HG03135 (cell line): ENCODE measurements around the gene RNF214.

Experiments
- ATAC-seq: cut with Tn5 transposase; IDR thresholded peaks from one replicate; pipeline ENCODE4 v1.9.1; 2021; ENCODE audit warnings: mild to moderate bottlenecking, moderate library complexity; ENCODE audit not compliant: unreplicated experiment

RNF214 gene

GRCh38 chr11:117279711-117280376 lies 47.4 kb downstream of the RNF214 start:
- no peak for ATAC-seq

GRCh38 chr11:117281159-117281558 lies 48.7 kb downstream of the RNF214 start:
- ATAC-seq, result no peak

GRCh38 chr11:117281869-117282268 lies 49.4 kb downstream of the RNF214 start:
- no peak for ATAC-seq

- ATAC-seq, result no peak
These were observed 50.5 kb downstream of the RNF214 start for GRCh38 chr11:117282956-117283355.

- no peak for ATAC-seq
These were observed 51.6 kb downstream of the RNF214 start for GRCh38 chr11:117284053-117284452.

GRCh38 chr11:117286588-117286987 lies 54.1 kb downstream of the RNF214 start:
- no peak for ATAC-seq

- no peak for ATAC-seq
These were observed 55.2 kb downstream of the RNF214 start for GRCh38 chr11:117287668-117288067.

- no peak for ATAC-seq
These were observed 57.3 kb downstream of the RNF214 start for GRCh38 chr11:117289795-117290194.

- no peak for ATAC-seq
These were observed 58.4 kb downstream of the RNF214 start, which contains the start of gene BACE1-AS for GRCh38 chr11:117290809-117291396. Gene BACE1-AS (plus strand): TSS chr11:117291346.

- ATAC-seq, result no peak
These were observed 60.1 kb downstream of the RNF214 start for GRCh38 chr11:117292616-117293015.

GRCh38 chr11:117295438-117296137 lies 63.1 kb downstream of the RNF214 start:
- ATAC-seq, result no peak

- no peak for ATAC-seq
These were observed 64.4 kb downstream of the RNF214 start for GRCh38 chr11:117296881-117297280.

- ATAC-seq, result no peak
These were observed 65.7 kb downstream of the RNF214 start for GRCh38 chr11:117298195-117298594.

GRCh38 chr11:117299351-117300282 lies 67.1 kb downstream of the RNF214 start:
- no peak for ATAC-seq

GRCh38 chr11:117300283-117300663 lies 67.8 kb downstream of the RNF214 start:
- no peak for ATAC-seq

- ATAC-seq, result no peak
These were observed 68.3 kb downstream of the RNF214 start for GRCh38 chr11:117300773-117301172.

GRCh38 chr11:117302228-117302627 lies 69.8 kb downstream of the RNF214 start:
- ATAC-seq, result no peak

GRCh38 chr11:117303101-117303500 lies 70.6 kb downstream of the RNF214 start:
- no peak for ATAC-seq

- ATAC-seq, result no peak
These were observed 71.3 kb downstream of the RNF214 start for GRCh38 chr11:117303646-117304315.

GRCh38 chr11:117305145-117305544 lies 72.7 kb downstream of the RNF214 start:
- ATAC-seq, result no peak
